A673 (cell line): ENCODE measurements around the gene FRMD4A.

Source experiments
- CTCF ChIP-seq: fragments of 300-800, 200-600 bp; sonication (generic); conservative IDR thresholded peaks from 2 replicates; pipeline ENCODE4 v1.5.1; 2017; ENCODE audit warnings: low read depth, mild to moderate bottlenecking, antibody characterized with exemption, low read length, moderate library complexity, mixed read lengths
- EZH2 ChIP-seq: fragments of 200-600 bp; sonication (generic); IDR thresholded peaks from 2 replicates; pipeline ENCODE4 v1.6.1; 2017; ENCODE audit warnings: borderline replicate concordance, low read depth, mild to moderate bottlenecking, mixed read lengths, antibody characterized with exemption, low read length; ENCODE audit not compliant: poor library complexity, severe bottlenecking

- TF ChIP-seq CTCF (no peak), EZH2 (no peak)
Observed at GRCh38 chr10:13815756-13816155, 515.0 kb downstream of the FRMD4A start.
